SK-N-MC (cell line): ENCODE results near the gene CYFIP1.

Experiments used
- DNase-seq: peaks from one replicate; pipeline ENCODE4 v3.0.0-alpha.2; 2011; ENCODE audit warnings: low read depth, low spot score
- H3K27ac ChIP-seq: fragments of 200-600 bp; sonication (generic); 2 replicates; pipeline ENCODE4 v1.5.1; 2016; ENCODE audit warnings: mixed run types
- H3K36me3 ChIP-seq: fragments of 200-600 bp; sonication (generic); 2 replicates; pipeline ENCODE4 v1.6.1; 2017; ENCODE audit warnings: antibody characterized with exemption, low read length, mixed read lengths; ENCODE audit not compliant: insufficient read depth
- H3K4me3 ChIP-seq: fragments of 200-600 bp; sonication (generic); 2 replicates; pipeline ENCODE4 v1.5.1; 2016
- H3K9ac ChIP-seq: fragments of 200-600 bp; sonication (generic); 2 replicates; pipeline ENCODE4 v1.8.0; 2017; ENCODE audit warnings: mixed run types, mixed read lengths; ENCODE audit not compliant: insufficient read length
- H3K9me3 ChIP-seq: fragments of 200-600 bp; sonication (generic); 2 replicates; pipeline ENCODE4 v1.6.1; 2017; ENCODE audit warnings: low read depth, mild to moderate bottlenecking, antibody characterized with exemption, low read length, moderate library complexity, mixed read lengths
- EZH2 ChIP-seq: fragments of 200-600 bp; sonication (generic); IDR thresholded peaks from one replicate; pipeline ENCODE4 v1.6.1; 2017; ENCODE audit warnings: antibody characterized with exemption
- FOXP2 ChIP-seq: optimal IDR thresholded peaks from 2 replicates; pipeline ENCODE3; 2011; ENCODE audit warnings: mild to moderate bottlenecking, moderate library complexity; ENCODE audit not compliant: insufficient read depth; ENCODE audit errors: extremely low read length, control extremely low read depth
- POLR2AphosphoS5 ChIP-seq: IDR thresholded peaks from 2 replicates; pipeline ENCODE4 v1.6.1; 2012; ENCODE audit warnings: mild to moderate bottlenecking, low read depth, low read length, borderline replicate concordance

The CYFIP1 gene

GRCh38 chr15:22963641-22964040, 16.5 kb downstream of the CYFIP1 start:
- no peak overlapping the region for H3K9ac ChIP-seq
- TF ChIP-seq FOXP2 = no peak
- TF ChIP-seq POLR2AphosphoS5 = no peak
- no peak for TF ChIP-seq EZH2
- no peaks in the 10 kb centered on the region for H3K9me3 ChIP-seq
- H3K27ac ChIP-seq = no peak overlapping the region
- H3K36me3 ChIP-seq = no peaks in the 10 kb centered on the region
- no peak overlapping the region for H3K4me3 ChIP-seq
- DNase-seq = no peak

GRCh38 chr15:22962611-22963010, 17.6 kb downstream of the CYFIP1 start:
- no peak for TF ChIP-seq POLR2AphosphoS5
- no peak for TF ChIP-seq FOXP2
- TF ChIP-seq EZH2 = no peak
- H3K9me3 ChIP-seq = no peaks in the 10 kb centered on the region
- no peaks in the 10 kb centered on the region for H3K36me3 ChIP-seq
- H3K27ac ChIP-seq = no peak overlapping the region
- no peak overlapping the region for H3K4me3 ChIP-seq
- no peak for DNase-seq
- H3K9ac ChIP-seq = no peak overlapping the region

- Histone ChIP-seq H3K27ac (peak overlapping the region; percentile 35; the same call in 1 of the 2 replicates), H3K4me3 (no peak overlapping the region), H3K36me3 (no peaks in the 10 kb centered on the region), H3K9ac (no peak overlapping the region), H3K9me3 (no peaks in the 10 kb centered on the region)
- no peak for DNase-seq
- no peak for TF ChIP-seq POLR2AphosphoS5
- TF ChIP-seq EZH2 = no peak
- no peak for TF ChIP-seq FOXP2
These were observed 18.4 kb downstream of the CYFIP1 start for GRCh38 chr15:22961762-22962161.

GRCh38 chr15:22960556-22960955, 19.6 kb downstream of the CYFIP1 start:
- no peak overlapping the region for H3K27ac ChIP-seq
- no peak overlapping the region for H3K9ac ChIP-seq
- no peaks in the 10 kb centered on the region for H3K9me3 ChIP-seq
- H3K4me3 ChIP-seq = no peak overlapping the region
- DNase-seq = no peak
- no peak for TF ChIP-seq POLR2AphosphoS5
- no peak for TF ChIP-seq FOXP2
- no peak for TF ChIP-seq EZH2
- H3K36me3 ChIP-seq = no peaks in the 10 kb centered on the region

- Histone ChIP-seq H3K9ac (no peak overlapping the region), H3K9me3 (no peaks in the 10 kb centered on the region), H3K27ac (no peak overlapping the region), H3K36me3 (no peaks in the 10 kb centered on the region), H3K4me3 (no peak overlapping the region)
- TF ChIP-seq POLR2AphosphoS5 = no peak
- TF ChIP-seq FOXP2 = no peak
- TF ChIP-seq EZH2 = no peak
- no peak for DNase-seq
These were observed 20.0 kb downstream of the CYFIP1 start for GRCh38 chr15:22960126-22960525.

- no peak overlapping the region for H3K27ac ChIP-seq
These were observed 20.7 kb downstream of the CYFIP1 start for GRCh38 chr15:22959321-22960101.

GRCh38 chr15:22958487-22959280, 21.5 kb downstream of the CYFIP1 start:
- no peak for TF ChIP-seq FOXP2
- TF ChIP-seq EZH2 = no peak
- TF ChIP-seq POLR2AphosphoS5 = no peak
- no peak overlapping the region for H3K4me3 ChIP-seq
- no peak overlapping the region for H3K9ac ChIP-seq
- no peak overlapping the region for H3K27ac ChIP-seq
- no peaks in the 10 kb centered on the region for H3K9me3 ChIP-seq
- H3K36me3 ChIP-seq = no peaks in the 10 kb centered on the region
- no peak for DNase-seq

More at GRCh38 chr15:22959321-22960101, 20.7 kb downstream of the CYFIP1 start:
- Histone ChIP-seq H3K9me3 (no peaks in the 10 kb centered on the region), H3K36me3 (no peaks in the 10 kb centered on the region), H3K9ac (no peak overlapping the region), H3K4me3 (no peak overlapping the region)
- DNase-seq = no peak
- no peak for TF ChIP-seq POLR2AphosphoS5
- no peak for TF ChIP-seq FOXP2
- TF ChIP-seq EZH2 = no peak

- no peak for TF ChIP-seq POLR2AphosphoS5
- no peak for TF ChIP-seq FOXP2
- TF ChIP-seq EZH2 = no peak
- Histone ChIP-seq H3K9me3 (no peaks in the 10 kb centered on the region), H3K27ac (no peak overlapping the region), H3K4me3 (no peak overlapping the region), H3K9ac (no peak overlapping the region), H3K36me3 (no peaks in the 10 kb centered on the region)
- DNase-seq = no peak
These were observed 23.2 kb downstream of the CYFIP1 start for GRCh38 chr15:22956978-22957260.
